GM21447 (cell line): Measurements from ENCODE around the gene STK32B.

Experiments used
- ATAC-seq: cut with Tn5 transposase; IDR thresholded peaks from one replicate; pipeline ENCODE4 v1.9.1; 2021; ENCODE audit not compliant: unreplicated experiment

STK32B gene

GRCh38 chr4:5379895-5380294 is 328.6 kb downstream of the STK32B start:
- ATAC-seq, result no peak

GRCh38 chr4:5381961-5382441 is 330.7 kb downstream of the STK32B start:
- ATAC-seq, result no peak

DNA sequence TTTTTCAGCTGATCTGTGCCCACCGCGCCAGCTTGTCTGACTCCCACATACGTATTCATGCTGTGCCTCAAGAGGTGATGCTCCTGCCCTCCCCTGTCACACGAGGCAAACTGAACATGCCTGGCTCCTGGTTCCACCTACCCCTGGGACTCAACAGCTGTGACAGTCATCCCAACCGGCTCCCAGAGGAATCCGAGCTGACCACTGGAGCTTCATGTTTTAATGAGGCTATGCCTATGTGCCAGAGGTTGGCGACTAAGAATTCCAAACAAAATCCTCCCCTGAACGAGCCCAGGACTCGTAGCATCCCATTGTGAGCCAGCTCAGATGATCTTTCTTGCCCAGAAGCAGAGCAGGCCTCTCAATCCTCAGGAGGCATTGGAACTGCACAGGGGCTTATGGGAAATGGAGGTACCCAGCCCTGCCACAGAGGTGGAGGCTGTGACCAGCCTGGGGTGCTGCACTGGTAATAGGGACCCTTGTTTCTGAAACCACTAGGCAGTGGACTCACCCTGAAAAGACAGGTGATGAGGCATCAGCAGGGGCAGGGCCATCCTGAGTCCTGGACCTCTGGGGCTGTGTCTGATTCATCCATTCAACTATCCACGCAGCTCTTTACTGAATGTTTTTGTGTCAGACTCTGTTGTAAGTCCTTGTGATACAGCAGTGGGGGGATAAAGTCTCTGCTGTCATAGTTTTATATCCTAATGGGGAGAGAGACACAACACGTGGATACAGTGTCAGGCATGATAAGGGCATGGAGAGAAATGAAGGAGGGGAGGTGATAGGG is 332.1 kb downstream of the STK32B start:
- no peak for ATAC-seq

DNA sequence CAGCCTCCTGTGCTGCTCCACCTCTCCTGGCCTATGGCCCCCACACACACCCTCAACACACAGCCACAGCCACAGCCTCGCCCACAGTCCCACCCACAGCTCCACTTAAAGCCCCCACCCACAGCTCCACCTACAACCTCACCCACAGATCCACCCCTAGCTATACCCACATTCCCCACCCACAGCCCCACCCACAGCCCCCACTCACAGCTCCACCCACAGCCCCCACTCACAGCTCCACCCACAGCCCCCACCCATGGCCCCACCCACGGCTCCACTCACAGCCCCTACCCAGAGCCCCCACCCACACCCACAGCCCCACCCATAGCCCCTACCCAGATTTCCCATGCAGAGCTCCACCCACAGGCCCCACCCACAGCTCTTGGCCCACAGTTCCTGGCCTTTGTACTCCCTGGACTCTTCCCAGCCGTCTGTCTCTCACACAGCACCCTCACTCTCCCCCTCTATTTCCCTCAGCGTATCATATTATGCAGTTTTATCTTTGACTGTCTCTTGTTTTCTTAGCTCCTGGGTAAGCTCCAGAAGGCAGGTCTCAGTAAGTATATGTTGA is 334.5 kb downstream of the STK32B start:
- no peak for ATAC-seq

- ATAC-seq, result no peak
Measured at GRCh38 chr4:5386921-5387320, 335.6 kb downstream of the STK32B start.

DNA sequence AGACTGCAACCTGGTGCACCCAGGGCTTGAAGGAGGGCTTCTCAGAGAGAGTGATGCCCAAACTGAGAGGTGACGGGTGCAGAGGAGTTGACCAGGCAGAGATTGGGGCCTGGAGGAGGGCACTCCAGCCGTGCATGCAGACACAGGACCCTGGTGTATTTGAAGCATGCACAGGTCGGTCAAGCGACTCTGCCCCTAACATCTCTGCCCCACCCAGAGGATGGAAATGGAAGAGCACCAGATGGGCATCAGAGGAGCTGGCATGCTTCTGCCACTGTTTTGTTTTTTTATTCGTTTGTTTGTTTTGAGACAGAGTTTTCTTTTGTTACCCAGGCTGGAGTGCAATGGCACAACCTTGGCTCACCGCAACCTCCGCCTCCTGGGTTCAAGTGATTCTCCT is 336.2 kb downstream of the STK32B start:
- no peak for ATAC-seq

- no peak for ATAC-seq
Measured at GRCh38 chr4:5389756-5390310, 338.6 kb downstream of the STK32B start.

GRCh38 chr4:5391492-5391891 is 340.2 kb downstream of the STK32B start:
- no peak for ATAC-seq

DNA sequence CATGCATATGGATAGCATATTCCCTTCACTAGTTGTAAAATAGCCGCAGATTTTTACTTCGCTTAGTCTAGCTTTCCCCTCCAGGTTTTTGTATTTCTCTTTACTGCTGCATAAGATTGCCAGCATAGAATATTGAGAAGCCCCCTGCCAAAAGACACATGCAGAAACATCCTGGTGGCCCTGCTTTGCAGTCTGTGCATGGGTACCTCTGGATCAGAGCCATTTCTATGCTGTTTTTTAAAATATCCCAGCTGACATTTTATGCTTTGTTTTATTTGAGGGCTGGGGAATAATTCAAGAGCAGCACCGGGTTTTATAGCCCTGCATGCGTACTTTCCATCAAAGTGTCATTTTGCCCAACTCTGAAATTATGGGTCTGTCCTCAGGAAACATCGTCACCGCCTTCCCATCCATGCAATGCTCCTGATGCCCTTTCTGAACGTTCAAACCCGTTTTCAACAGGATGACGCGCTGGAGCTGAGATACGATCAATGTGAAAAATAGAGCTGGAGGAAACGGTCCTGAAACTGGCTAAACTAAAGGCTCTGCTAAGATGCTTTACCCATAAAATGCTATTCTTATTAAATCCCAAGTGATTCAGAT is 342.7 kb downstream of the STK32B start:
- no peak for ATAC-seq

DNA sequence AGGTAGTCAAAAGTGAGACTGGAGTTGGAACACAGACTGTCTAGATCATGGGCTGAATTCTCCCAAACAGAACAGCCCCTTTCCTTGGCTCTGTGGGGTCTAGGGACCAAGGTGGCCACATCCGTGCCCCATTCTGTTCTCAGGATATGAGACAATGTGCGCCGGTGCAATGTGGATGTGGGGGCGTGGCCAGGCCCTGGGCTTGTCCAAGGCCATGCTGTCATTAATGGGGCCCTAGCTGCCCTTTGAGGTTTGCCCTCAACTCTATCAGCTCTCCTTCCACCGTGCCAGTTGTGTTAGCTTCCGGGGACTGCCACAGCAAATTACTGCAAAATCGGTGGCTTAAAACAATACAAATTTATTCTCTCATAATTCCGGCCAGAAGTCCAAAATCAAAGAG is 344.5 kb downstream of the STK32B start:
- ATAC-seq, result no peak

DNA sequence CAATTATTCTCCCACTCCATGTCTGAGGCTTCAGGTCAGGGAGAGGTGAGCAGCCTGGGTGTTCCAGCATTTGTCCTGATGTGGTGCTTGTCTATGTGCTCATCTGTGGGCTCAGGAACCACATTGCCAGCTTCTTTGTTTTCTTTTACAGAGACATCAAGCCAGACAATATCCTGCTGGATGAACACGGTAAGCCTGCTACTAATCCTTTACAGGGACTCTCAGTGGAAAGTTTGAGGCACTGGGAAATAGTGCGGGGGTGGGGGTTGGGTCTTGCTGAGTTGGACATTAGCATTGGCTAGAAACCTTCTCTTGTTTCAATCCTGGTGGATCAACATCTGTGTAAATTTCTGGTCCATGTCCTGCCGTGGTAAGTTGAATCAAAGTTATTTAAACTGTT is 346.8 kb downstream of the STK32B start:
- ATAC-seq, result no peak

- ATAC-seq, result no peak
Measured at GRCh38 chr4:5399124-5399523, 347.8 kb downstream of the STK32B start.

GRCh38 chr4:5399790-5400421 is 348.6 kb downstream of the STK32B start:
- ATAC-seq, result no peak

GRCh38 chr4:5403746-5404497 is 352.6 kb downstream of the STK32B start:
- ATAC-seq, result no peak

DNA sequence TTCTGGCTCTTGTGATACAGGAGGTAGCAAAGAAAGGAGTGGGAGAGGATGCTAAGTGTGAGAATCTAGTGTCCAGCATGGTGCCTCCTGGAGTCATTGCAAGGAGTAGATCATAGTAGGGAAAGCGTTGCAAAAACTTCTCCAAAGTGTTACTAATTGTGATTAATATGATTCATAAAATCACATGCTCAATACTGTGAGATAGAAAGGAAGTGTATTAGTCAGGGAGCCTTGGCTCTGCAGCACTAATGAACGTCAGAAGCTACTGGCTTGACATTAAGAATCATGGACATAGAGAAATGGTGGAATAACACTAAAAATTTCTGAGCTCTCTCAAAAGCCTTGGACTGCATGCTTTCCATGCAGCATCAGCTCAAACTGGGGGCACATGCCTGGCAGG is 358.0 kb downstream of the STK32B start:
- no peak for ATAC-seq

DNA sequence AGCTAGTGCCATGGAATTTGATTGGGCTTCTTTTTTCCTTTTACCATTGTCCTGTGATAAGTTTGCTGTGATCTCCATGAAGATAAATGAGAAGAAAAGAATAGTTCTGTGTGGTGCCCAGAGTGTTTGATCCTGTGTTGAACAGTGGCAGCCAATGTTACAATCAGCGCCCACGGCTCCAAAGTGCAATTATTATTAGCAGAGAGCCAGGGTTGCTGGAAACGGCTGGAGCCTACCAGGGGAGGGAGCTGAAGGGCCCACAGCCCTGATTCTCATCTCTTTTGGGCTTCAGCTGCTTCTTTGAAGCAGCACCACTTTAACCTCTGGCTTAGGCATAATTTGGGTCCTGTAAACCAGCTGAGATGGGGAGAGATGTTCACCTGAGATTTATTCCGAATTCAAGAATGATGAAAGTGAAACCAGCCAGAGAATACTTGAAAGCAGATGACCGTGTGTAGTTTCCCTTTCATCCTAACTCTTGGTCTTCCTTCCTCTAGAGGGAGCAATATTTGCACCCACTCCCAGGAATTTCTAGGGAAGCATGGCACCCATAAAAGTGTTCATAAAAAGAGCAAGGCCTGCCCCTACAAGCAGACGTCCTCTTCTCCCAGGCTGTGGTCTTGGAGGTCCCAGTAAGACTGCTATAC is 358.8 kb downstream of the STK32B start:
- ATAC-seq, result no peak

- ATAC-seq, result no peak
Measured at GRCh38 chr4:5412296-5412695, 361.0 kb downstream of the STK32B start.

- ATAC-seq, result no peak
Measured at GRCh38 chr4:5412751-5413150, 361.5 kb downstream of the STK32B start.

GRCh38 chr4:5416637-5417036 is 365.4 kb downstream of the STK32B start:
- no peak for ATAC-seq

GRCh38 chr4:5420266-5420665 is 369.0 kb downstream of the STK32B start:
- no peak for ATAC-seq
